ENCODE data around the gene ATP6V0E2.

DNA sequence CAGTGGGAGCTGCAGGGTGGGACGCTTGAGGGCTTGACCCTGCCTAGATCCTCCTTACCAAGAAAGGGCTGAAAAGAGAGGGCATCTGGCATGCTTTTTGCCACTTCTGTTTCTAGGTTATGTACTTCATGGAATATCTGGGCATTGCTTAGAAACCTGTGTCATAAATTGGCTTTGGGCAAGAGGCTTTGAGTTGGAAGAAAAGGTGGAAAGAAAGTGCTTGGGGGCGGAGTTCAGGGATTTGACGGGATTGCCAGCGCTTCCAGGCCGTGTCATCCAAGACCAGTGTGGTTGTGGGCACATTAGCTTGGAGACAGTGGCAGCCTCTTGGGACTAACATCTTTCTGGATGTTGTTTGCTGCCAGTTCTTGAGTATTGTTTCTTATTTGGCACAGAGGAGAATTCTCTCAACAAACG, 34.8 kb upstream of the ATP6V0E2 start:
- TF ChIP-seq, protein P1, sequence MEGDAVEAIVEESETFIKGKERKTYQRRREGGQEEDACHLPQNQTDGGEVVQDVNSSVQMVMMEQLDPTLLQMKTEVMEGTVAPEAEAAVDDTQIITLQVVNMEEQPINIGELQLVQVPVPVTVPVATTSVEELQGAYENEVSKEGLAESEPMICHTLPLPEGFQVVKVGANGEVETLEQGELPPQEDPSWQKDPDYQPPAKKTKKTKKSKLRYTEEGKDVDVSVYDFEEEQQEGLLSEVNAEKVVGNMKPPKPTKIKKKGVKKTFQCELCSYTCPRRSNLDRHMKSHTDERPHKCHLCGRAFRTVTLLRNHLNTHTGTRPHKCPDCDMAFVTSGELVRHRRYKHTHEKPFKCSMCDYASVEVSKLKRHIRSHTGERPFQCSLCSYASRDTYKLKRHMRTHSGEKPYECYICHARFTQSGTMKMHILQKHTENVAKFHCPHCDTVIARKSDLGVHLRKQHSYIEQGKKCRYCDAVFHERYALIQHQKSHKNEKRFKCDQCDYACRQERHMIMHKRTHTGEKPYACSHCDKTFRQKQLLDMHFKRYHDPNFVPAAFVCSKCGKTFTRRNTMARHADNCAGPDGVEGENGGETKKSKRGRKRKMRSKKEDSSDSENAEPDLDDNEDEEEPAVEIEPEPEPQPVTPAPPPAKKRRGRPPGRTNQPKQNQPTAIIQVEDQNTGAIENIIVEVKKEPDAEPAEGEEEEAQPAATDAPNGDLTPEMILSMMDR (IDR thresholded peaks at IDR 0.05), result no peak
- no peak for TF ChIP-seq POLR2A (IDR thresholded peaks at IDR 0.05)
